Adrenal gland (tissue), 12 donors: ENCODE results near the gene CREB3L1. TPM values are rescaled to one million over a fixed set of nuclear protein-coding genes. Genes with fewer than 3 reads are reported as not detected.

Experiments
- DNase-seq, 7 donors: peaks; one replicate each; pipeline ENCODE4 v3.0.0-alpha.2; 2019 to 2020
- H3K27ac ChIP-seq, 5 donors: fragments of 200-600 bp; sonication (generic) in 4 of 5; 1 replicate in 3 of 5; 2 replicates in 2 of 5; pipeline versions ENCODE4 v1.5.1 to v1.8.0; 2016 to 2020; ENCODE audit warnings: mild to moderate bottlenecking in 1 of 5
- H3K27me3 ChIP-seq: fragments of 200-600 bp; 2 replicates; pipeline ENCODE4 v1.8.0; 2021
- H3K36me3 ChIP-seq, 2 donors: fragments of 200-600 bp; replicated peaks in 1 of 2; 1 replicate in 1 of 2; 2 replicates in 1 of 2; pipeline versions ENCODE4 v1.5.1 to v1.8.0; 2018 to 2022
- H3K4me1 ChIP-seq, 2 donors: fragments of 200-600 bp; replicated peaks in 1 of 2; 1 replicate in 1 of 2; 2 replicates in 1 of 2; pipeline versions ENCODE4 v1.5.1 to v1.8.0; 2018 to 2021
- H3K4me3 ChIP-seq, 4 donors: fragments of 200-600 bp; sonication (generic) in 3 of 4; one replicate each; pipeline ENCODE4 v1.5.1; 2016 to 2018
- H3K9me3 ChIP-seq, 3 donors: fragments of 200-600 bp; sonication (generic) in 1 of 3; replicated peaks in 1 of 3; 1 replicate in 2 of 3; 2 replicates in 1 of 3; pipeline versions ENCODE4 v1.5.1 to v1.8.0; 2016 to 2021
- CTCF ChIP-seq, 6 experiments: fragments of 450-650 bp in 4 of 6; fragments of 200-600 bp in 2 of 6; sonication (generic) in 1 of 6; IDR thresholded peaks; 1 replicate in 5 of 6; 2 replicates in 1 of 6; pipeline versions ENCODE4 v1.5.1 to v1.8.0; 2016 to 2021; ENCODE audit warnings: antibody characterized with exemption in 6 of 6, mild to moderate bottlenecking in 2 of 6, moderate library complexity in 1 of 6
- POLR2A ChIP-seq, 2 donors: fragments of 450-650 bp; IDR thresholded peaks; one replicate each; pipeline ENCODE4 v1.6.1; 2017; ENCODE audit warnings: antibody characterized with exemption in 2 of 2, mild to moderate bottlenecking in 2 of 2, moderate library complexity in 1 of 2
- WGBS, 4 donors: extraction: QIAGEN DNeasy Blood & Tissue Kit in 2 of 4; methylation state at CpG; one replicate each; pipeline versions ENCODE4 v1.1.5 to v1.1.7; 2013 to 2017; 5-methylcytosine and 5-hydroxymethylcytosine counted together
- intact Hi-C, 2 donors: fragments of 100-400 bp; cut with DNase I; formaldehyde crosslinking; loops; one replicate each; pipeline versions ENCODE4 v1.14.1 to v1.15.0; 2022 to 2023
- polyA plus RNA-seq, 3 donors: library from polyadenylated mRNA; stranded (reverse); fragments of 200-250 nt in 2 of 3; fragments of 350-450 nt in 1 of 3; fragmentation: Illumina TruSeq in 1 of 3; extraction: RNeasy Lipid Tissue Mini Kit (QIAGEN cat#74804) in 1 of 3; gene quantifications; one replicate each; pipeline ENCODE4 v1.2.3, GENCODE V29; 2013 to 2014
- total RNA-seq, 9 donors: library from RNA; depleted of rRNA in 4 of 9; stranded (reverse); fragments of >200 nt in 4 of 9; fragments of 120-200 nt in 1 of 9; fragmentation: NEBNext Ultra II Directional in 1 of 9; extraction: Animal tissue kit (Norgen Biotek cat#: 25700) in 1 of 9; gene quantifications; one replicate each; pipeline versions ENCODE4 v1.1.0 to v1.2.4, GENCODE V29; 2013 to 2023
- donor health status: healthy with polysubstance abuse.
- donor health status: Bipolar disorder and iron deficiency.
- donor health status: DM: yes; HTN: yes; CAD: no.
- donor health status: DM: no; HTN: no; CAD: no.
- donor health status: DM: no; HTN: no; CAD: no.
- donor health status: DM: yes; HTN: yes; CAD: no.

The CREB3L1 gene
- total and polyA plus RNA-seq, 12 donors, result 5.4 to 31.7 (median 26.2) TPM

- Histone ChIP-seq H3K36me3 (no peaks in the 10 kb centered on the region), H3K27ac (peak overlapping the region in 2 of 5 donors; percentile 13 to 79), H3K4me3 (peak overlapping the region; percentile 62 to 76 (median 68)), H3K27me3 (no peaks in the 10 kb centered on the region), H3K9me3 (no peaks in the 10 kb centered on the region), H3K4me1 (peaks cover 26 to 43% of the 10 kb centered on the region in 2 donors)
- 13 to 38% (median 24%) methylated on average over 3 to 63 of the region's 63 CpGs for WGBS, 4 donors
- intact Hi-C loops, result no loop called here
- TF ChIP-seq POLR2A (IDR thresholded peaks at IDR 0.05) (no peak), CTCF (IDR thresholded peaks at IDR 0.05) (peak in 1 of 6 experiments; percentile 1)
- DNase-seq, result peak in 4 of 7 donors; percentile 30 to 55 (median 46)
These were observed 70.3 kb downstream of the CREB3L1 start for GRCh38 chr11:46347637-46348311.

- no peaks in the 10 kb centered on the region for H3K9me3 ChIP-seq
- TF ChIP-seq POLR2A (IDR thresholded peaks at IDR 0.05) (no peak), CTCF (IDR thresholded peaks at IDR 0.05) (no peak)
- peak in 1 of 7 donors; percentile 22 for DNase-seq
- peaks cover 28 to 43% of the 10 kb centered on the region in 2 donors for H3K4me1 ChIP-seq
- H3K4me3 ChIP-seq, result no peak overlapping the region
- 61 to 77% (median 72%) methylated on average over 12 to 18 of the region's 18 CpGs for WGBS, 4 donors
- no peak overlapping the region for H3K27ac ChIP-seq
- no peaks in the 10 kb centered on the region for H3K27me3 ChIP-seq
- intact Hi-C loops, result no loop called here
- no peaks in the 10 kb centered on the region for H3K36me3 ChIP-seq
These were observed 71.3 kb downstream of the CREB3L1 start for GRCh38 chr11:46348566-46349401.

- no peak for TF ChIP-seq POLR2A (IDR thresholded peaks at IDR 0.05)
- TF ChIP-seq CTCF (IDR thresholded peaks at IDR 0.05), result no peak
- DNase-seq, result no peak
- Histone ChIP-seq H3K36me3 (no peaks in the 10 kb centered on the region), H3K9me3 (no peaks in the 10 kb centered on the region), H3K4me3 (no peak overlapping the region), H3K4me1 (peaks cover 28 to 43% of the 10 kb centered on the region in 2 donors), H3K27ac (no peak overlapping the region), H3K27me3 (no peaks in the 10 kb centered on the region)
- WGBS, 4 donors, result 59 to 70% (median 63%) methylated on average over 3 of the region's 3 CpGs
- intact Hi-C loops, result no loop called here
These were observed 73.2 kb downstream of the CREB3L1 start for GRCh38 chr11:46350695-46351094.

GRCh38 chr11:46351148-46351547, 73.7 kb downstream of the CREB3L1 start:
- H3K4me3 ChIP-seq, result no peak overlapping the region
- TF ChIP-seq CTCF (IDR thresholded peaks at IDR 0.05) (no peak), POLR2A (IDR thresholded peaks at IDR 0.05) (no peak)
- H3K9me3 ChIP-seq, result no peaks in the 10 kb centered on the region
- no peaks in the 10 kb centered on the region for H3K36me3 ChIP-seq
- peaks cover 28 to 43% of the 10 kb centered on the region in 2 donors for H3K4me1 ChIP-seq
- H3K27ac ChIP-seq, result peak overlapping the region in 1 of 5 donors; percentile 47
- H3K27me3 ChIP-seq, result no peaks in the 10 kb centered on the region
- DNase-seq, result no peak
- whole genome bisulfite sequencing, 4 donors, result 63 to 84% (median 77%) methylated on average over 1 to 8 of the region's 8 CpGs
- intact Hi-C loops, result no loop called here
